SIG-M5 treated with dmso at 0.1 percent for 504 hours (cell line): ENCODE results near the gene BATF.

Source experiments
- DNase-seq: peaks from one replicate; lab custom pipeline; 2025; ENCODE audit not compliant: unreplicated experiment; lab: John Stamatoyannopoulos, UW

BATF gene

GRCh38 chr14:75559451-75560222, 37.4 kb downstream of the BATF start:
- peak; percentile 58 for DNase-seq

- peak; percentile 57 for DNase-seq
Measured at GRCh38 chr14:75561013-75561432, 38.8 kb downstream of the BATF start.

GRCh38 chr14:75562089-75562488, 39.8 kb downstream of the BATF start:
- no peak for DNase-seq

GRCh38 chr14:75562489-75562888, 40.2 kb downstream of the BATF start:
- DNase-seq: no peak

GRCh38 chr14:75563931-75564330, 41.7 kb downstream of the BATF start:
- DNase-seq: peak; percentile 35

GRCh38 chr14:75565056-75565455, 42.8 kb downstream of the BATF start:
- DNase-seq: no peak

- DNase-seq: peak; percentile 55
Measured at GRCh38 chr14:75566321-75566720, 44.1 kb downstream of the BATF start.

- no peak for DNase-seq
Measured at GRCh38 chr14:75566752-75567151, 44.5 kb downstream of the BATF start.

GRCh38 chr14:75568140-75568539, 45.9 kb downstream of the BATF start:
- DNase-seq: no peak

GRCh38 chr14:75568791-75569190, 46.5 kb downstream of the BATF start:
- DNase-seq: no peak

- DNase-seq: peak; percentile 40
Measured at GRCh38 chr14:75570797-75571196, 48.5 kb downstream of the BATF start.

- DNase-seq: no peak
Measured at GRCh38 chr14:75572104-75572503, 49.8 kb downstream of the BATF start.

GRCh38 chr14:75577090-75577489, 54.8 kb downstream of the BATF start:
- no peak for DNase-seq

GRCh38 chr14:75577729-75578101, 55.4 kb downstream of the BATF start:
- DNase-seq: peak; percentile 87

- peak; percentile 68 for DNase-seq
Measured at GRCh38 chr14:75578102-75578785, 56.0 kb downstream of the BATF start, which contains the start of gene FLVCR2. Gene FLVCR2, plus strand, starts transcription at chr14:75578620. Its CDS starts 353 bp downstream, at chr14:75578973.

- peak; percentile 40 for DNase-seq
Measured at GRCh38 chr14:75578786-75579337, 56.6 kb downstream of the BATF start.

GRCh38 chr14:75579338-75579864, 57.1 kb downstream of the BATF start:
- no peak for DNase-seq

- DNase-seq: no peak
Measured at GRCh38 chr14:75579882-75580281, 57.6 kb downstream of the BATF start.

GRCh38 chr14:75587388-75587787, 65.1 kb downstream of the BATF start:
- DNase-seq: no peak

- DNase-seq: no peak
Measured at GRCh38 chr14:75589931-75590330, 67.7 kb downstream of the BATF start.

GRCh38 chr14:75591331-75591946, 69.2 kb downstream of the BATF start:
- no peak for DNase-seq
